Lung microvascular endothelial cell (primary cell): ENCODE measurements around the gene FUZ. TPM values are rescaled to one million over a fixed set of nuclear protein-coding genes. Genes with fewer than 3 reads are reported as not detected.

Experiments used
- DNase-seq, 2 donors: peaks; one replicate each; pipeline versions ENCODE4 v3.0.0 to v3.0.0-alpha.2; 2010; ENCODE audit warnings: low read depth in 2 of 2
- total RNA-seq: library from RNA; depleted of rRNA; stranded (reverse); fragments of >200 nt; gene quantifications from 2 replicates; pipeline ENCODE4 v1.2.1, GENCODE V29; 2014

Gene FUZ
- total RNA-seq, 1 donor from 2014 or later, result 14.3 TPM

GRCh38 chr19:49786376-49786820 lies 26.7 kb downstream of the FUZ start:
- DNase-seq, result peak in 1 of 2 donors; percentile 32

GRCh38 chr19:49782515-49782914 lies 30.6 kb downstream of the FUZ start:
- no peak for DNase-seq

GRCh38 chr19:49781394-49781793 lies 31.7 kb downstream of the FUZ start:
- no peak for DNase-seq

- no peak for DNase-seq
Observed at GRCh38 chr19:49780861-49781260, 32.2 kb downstream of the FUZ start.

GRCh38 chr19:49779731-49780555 lies 33.1 kb downstream of the FUZ start:
- DNase-seq, result no peak

- DNase-seq, result no peak
Observed at GRCh38 chr19:49776371-49776764, 36.7 kb downstream of the FUZ start.

GRCh38 chr19:49775742-49776370 lies 37.2 kb downstream of the FUZ start:
- DNase-seq, result no peak

GRCh38 chr19:49774969-49775368 lies 38.1 kb downstream of the FUZ start:
- no peak for DNase-seq

- DNase-seq, result no peak
Observed at GRCh38 chr19:49773663-49774350, 39.3 kb downstream of the FUZ start.

- no peak for DNase-seq
Observed at GRCh38 chr19:49772850-49773432, 40.2 kb downstream of the FUZ start.

GRCh38 chr19:49771674-49772139 lies 41.4 kb downstream of the FUZ start:
- DNase-seq, result no peak

GRCh38 chr19:49770529-49770928 lies 42.6 kb downstream of the FUZ start:
- DNase-seq, result no peak

GRCh38 chr19:49767967-49768581 lies 45.0 kb downstream of the FUZ start:
- DNase-seq, result peak; percentile 14 to 27

- peak; percentile 14 to 17 for DNase-seq
Observed at GRCh38 chr19:49767381-49767780, 45.7 kb downstream of the FUZ start.

- DNase-seq, result no peak
Observed at GRCh38 chr19:49766930-49767299, 46.2 kb downstream of the FUZ start, which contains the start of gene AP2A1. Gene AP2A1 (plus strand): TSS chr19:49767001. CDS start chr19:49767134, 133 bp downstream.

- DNase-seq, result peak; percentile 100
Observed at GRCh38 chr19:49766007-49766929, 46.8 kb downstream of the FUZ start.

- DNase-seq, result no peak
Observed at GRCh38 chr19:49764341-49764740, 48.8 kb downstream of the FUZ start.

GRCh38 chr19:49763230-49763629 lies 49.9 kb downstream of the FUZ start, which contains the start of gene TSKS:
Gene TSKS (minus strand): TSS chr19:49763306. CDS start chr19:49763247, 59 bp downstream.
- no peak for DNase-seq

- DNase-seq, result peak; percentile 31 to 82
Observed at GRCh38 chr19:49761625-49762311, 51.3 kb downstream of the FUZ start.

GRCh38 chr19:49761249-49761624 lies 51.9 kb downstream of the FUZ start:
- no peak for DNase-seq
